ENCODE data around the gene ZNF8.

The ZNF8 gene

GRCh38 chr19:58291943-58292342 is 13.2 kb downstream of the ZNF8 start:
- in situ Hi-C loops (cut with HindIII; ENCODE audit: low sequenced_read_pairs): no loop called here
- no peak for DNase-seq (ENCODE audit: low read depth)
- no peak for TF ChIP-seq CTCF (IDR thresholded peaks at IDR 0.05; ENCODE audit: low read depth, low read length, missing control alignments)
- no peak overlapping the region for H3K4me3 ChIP-seq (ENCODE audit: low read depth, low read length)

GRCh38 chr19:58294743-58295374 is 16.1 kb downstream of the ZNF8 start:
- in situ Hi-C loops (cut with HindIII; ENCODE audit: low sequenced_read_pairs): loop anchor here (5.0 kb wide), 1 partner anchor 68 kb away; the partner anchor contains the start of gene ZNF544
- no peak overlapping the region for H3K4me3 ChIP-seq (ENCODE audit: low read depth, low read length)
- TF ChIP-seq CTCF (IDR thresholded peaks at IDR 0.05; ENCODE audit: low read depth, low read length, missing control alignments): no peak
- DNase-seq (ENCODE audit: low read depth): no peak

- no peak for DNase-seq (ENCODE audit: low read depth)
- in situ Hi-C loops (cut with HindIII; ENCODE audit: low sequenced_read_pairs): loop anchor here (5.0 kb wide), 1 partner anchor 69 kb away; the partner anchor contains the start of gene ZNF544
- no peak for TF ChIP-seq CTCF (IDR thresholded peaks at IDR 0.05; ENCODE audit: low read depth, low read length, missing control alignments)
- no peak overlapping the region for H3K4me3 ChIP-seq (ENCODE audit: low read depth, low read length)
Observed at GRCh38 chr19:58296104-58296503, 17.3 kb downstream of the ZNF8 start.

- no peak overlapping the region for H3K4me3 ChIP-seq (ENCODE audit: low read depth, low read length)
- DNase-seq (ENCODE audit: low read depth): no peak
- no peak for TF ChIP-seq CTCF (IDR thresholded peaks at IDR 0.05; ENCODE audit: low read depth, low read length, missing control alignments)
- in situ Hi-C loops (cut with HindIII; ENCODE audit: low sequenced_read_pairs): no loop called here
Observed at GRCh38 chr19:58300620-58301019, 21.9 kb downstream of the ZNF8 start.

- no peak for TF ChIP-seq CTCF (IDR thresholded peaks at IDR 0.05; ENCODE audit: low read depth, low read length, missing control alignments)
- in situ Hi-C loops (cut with HindIII; ENCODE audit: low sequenced_read_pairs): no loop called here
- no peak for DNase-seq (ENCODE audit: low read depth)
- H3K4me3 ChIP-seq (ENCODE audit: low read depth, low read length): no peak overlapping the region
Observed at GRCh38 chr19:58304255-58304654, 25.5 kb downstream of the ZNF8 start.

GRCh38 chr19:58304748-58305064 is 26.0 kb downstream of the ZNF8 start:
- in situ Hi-C loops (cut with HindIII; ENCODE audit: low sequenced_read_pairs): no loop called here
- no peak for TF ChIP-seq CTCF (IDR thresholded peaks at IDR 0.05; ENCODE audit: low read depth, low read length, missing control alignments)
- no peak for DNase-seq (ENCODE audit: low read depth)
- peak overlapping the region; percentile 80 for H3K4me3 ChIP-seq (ENCODE audit: low read depth, low read length)

Measured in astrocyte of the cerebellum (primary cell).